NCI-H2107 treated with DMSO at 0.1 percent for 48 hours (cell line): Measurements from ENCODE around the gene AHCYL2.
"Not testable (repeated sequence)": the region's sequence is repeated elsewhere in the genome, so short reads cannot be mapped to it uniquely, and the experiment has no call there.

ENCODE experiments used
- DNase-seq: peaks from one replicate; lab custom pipeline; 2025; ENCODE audit not compliant: unreplicated experiment; lab: John Stamatoyannopoulos, UW

The AHCYL2 gene

DNA sequence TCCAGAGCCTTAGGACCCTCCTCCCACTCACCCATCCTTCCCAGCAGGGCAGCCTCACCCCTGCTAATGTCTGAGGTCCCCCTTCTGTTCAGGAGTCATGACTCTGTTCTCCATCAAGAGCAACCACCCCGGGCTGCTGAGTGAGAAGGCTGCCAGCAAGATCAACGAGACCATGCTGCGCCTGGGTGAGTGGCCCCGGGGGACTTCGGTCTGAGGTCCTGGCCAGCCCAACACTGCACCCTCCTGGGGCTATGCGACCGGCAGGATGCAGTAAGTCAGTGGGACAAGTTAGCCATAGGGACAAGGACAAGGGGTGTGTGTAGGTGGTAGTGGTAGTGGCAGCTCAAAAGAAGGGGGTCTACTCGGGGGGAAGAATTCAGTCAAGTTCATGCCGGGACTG is 16.2 kb upstream of the AHCYL2 start:
- DNase-seq = no peak

DNA sequence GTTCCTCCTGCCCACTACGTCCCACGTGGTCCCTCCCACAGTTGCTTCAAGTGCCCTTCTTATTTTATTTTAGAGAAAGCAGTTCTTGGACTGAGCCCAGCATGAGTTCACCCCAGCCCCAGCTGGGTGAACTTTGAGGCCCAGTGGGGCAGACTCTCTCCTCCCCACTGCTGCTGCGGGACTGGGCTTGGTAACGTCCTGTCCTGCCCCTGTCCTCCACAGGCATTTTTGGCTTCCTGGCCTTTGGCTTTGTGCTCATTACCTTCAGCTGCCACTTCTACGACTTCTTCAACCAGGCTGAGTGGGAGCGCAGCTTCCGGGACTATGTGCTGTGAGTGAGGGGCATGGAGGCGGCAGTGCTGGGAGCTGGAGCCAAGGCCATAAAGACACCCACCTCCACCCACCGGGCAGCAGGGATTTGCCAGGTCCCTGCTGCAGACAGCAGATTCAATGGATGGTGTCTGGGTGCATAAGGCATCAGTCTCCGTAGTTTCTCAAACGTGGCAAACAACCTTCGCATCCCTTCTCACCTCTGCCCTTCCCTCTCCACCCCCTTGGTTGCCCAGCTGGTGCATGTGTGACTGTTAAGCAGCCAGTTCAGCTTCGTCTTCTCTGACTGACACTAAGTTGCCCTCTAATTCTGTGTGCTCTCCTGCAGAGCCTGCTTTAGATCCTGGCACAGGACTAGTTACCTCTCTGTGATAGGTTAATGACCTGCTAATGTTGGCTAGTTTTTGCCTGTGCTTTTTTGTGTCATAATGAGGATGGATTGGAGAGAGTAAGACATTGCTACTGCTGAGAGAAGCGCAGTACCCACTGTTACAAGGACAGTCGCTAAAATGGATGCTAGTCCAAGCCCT is 15.5 kb upstream of the AHCYL2 start:
- no peak for DNase-seq

DNA sequence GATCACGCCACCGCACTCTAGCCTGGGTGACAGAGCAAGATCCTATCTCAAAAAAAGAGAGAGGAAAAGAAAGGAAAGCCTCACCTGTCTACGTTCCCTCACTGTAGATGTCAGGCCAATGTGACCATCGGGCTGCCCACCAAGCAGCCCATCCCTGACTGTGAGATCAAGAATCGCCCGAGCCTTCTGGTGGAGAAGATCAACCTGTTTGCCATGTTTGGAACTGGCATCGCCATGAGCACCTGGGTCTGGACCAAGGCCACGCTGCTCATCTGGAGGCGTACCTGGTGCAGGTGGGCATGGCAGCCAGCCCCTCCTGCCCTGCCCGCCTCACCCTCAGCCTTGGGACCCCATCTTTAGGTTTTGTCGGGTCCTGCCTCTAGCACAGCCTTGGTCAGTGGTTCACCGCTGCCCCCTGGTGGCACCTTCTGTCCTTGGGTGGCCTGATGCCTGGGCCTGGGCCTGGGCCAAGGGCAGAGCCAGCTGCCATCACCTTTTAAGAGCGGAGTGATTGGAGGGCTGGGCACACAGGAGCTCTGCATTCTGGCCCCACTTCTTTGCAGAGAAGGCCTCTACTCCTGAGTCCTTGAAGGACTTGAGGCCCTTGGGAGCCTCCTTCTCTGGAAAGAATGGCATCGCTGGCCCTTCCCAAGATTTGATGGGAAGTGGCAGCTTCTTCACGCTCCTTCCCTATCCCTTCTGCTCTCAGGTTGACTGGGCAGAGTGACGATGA is 14.4 kb upstream of the AHCYL2 start:
- peak; percentile 23 for DNase-seq

DNA sequence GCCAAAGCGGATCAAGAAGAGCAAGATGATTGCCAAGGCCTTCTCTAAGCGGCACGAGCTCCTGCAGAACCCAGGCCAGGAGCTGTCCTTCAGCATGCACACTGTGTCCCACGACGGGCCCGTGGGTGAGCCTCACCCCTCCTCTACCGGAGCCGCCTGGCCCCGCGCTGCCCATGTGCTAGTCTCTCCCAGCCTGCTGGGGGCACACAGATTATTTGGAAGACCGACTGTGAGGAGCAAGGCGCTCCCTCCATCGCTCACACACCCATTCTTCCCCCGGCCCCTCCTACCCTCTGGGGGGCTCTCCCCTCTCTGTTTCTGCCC is 13.9 kb upstream of the AHCYL2 start:
- DNase-seq = no peak

- no peak for DNase-seq
These were observed 12.7 kb upstream of the AHCYL2 start for GRCh38 chr7:129212126-129212525.

DNA sequence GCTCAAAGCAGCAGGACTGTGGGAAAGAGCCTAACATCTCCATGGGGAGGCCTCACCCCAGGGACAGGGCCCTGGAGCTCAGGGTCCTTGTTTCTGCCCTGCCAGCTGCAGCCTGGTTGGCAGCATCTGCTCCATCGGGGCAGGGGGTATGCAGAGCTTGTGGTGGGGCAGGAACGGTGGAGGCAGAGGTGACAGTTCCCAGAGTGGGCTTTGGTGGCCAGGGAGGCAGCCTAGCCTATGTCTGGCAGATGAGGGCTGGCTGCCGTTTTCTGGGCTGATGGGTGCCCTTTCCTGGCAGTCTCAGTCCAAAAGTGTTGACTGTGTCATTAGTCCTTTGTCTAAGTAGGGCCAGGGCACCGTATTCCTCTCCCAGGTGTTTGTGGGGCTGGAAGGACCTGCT is 12.2 kb upstream of the AHCYL2 start:
- no peak for DNase-seq

DNA sequence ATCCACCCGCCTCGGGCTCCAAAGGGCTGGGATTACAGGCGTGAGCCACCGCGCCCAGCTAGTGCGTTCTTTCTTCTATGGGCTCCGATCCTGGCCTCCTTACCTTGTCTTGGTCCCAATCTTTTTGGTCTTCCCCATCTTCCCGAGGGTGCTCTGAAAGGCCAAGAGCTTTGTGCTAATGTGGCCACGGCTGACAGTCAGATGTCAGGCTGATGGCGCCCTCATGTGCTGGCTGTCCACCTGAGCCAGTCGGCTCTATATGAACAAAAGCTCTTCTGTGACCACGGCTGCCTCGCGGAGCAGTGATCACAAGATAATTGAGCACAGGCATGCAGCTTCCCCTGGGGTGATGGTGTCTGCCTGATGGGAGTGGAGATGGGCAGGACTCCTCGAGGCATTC is 11.0 kb upstream of the AHCYL2 start:
- no peak for DNase-seq

- DNase-seq = not testable (repeated sequence)
These were observed 9.1 kb upstream of the AHCYL2 start for GRCh38 chr7:129215691-129216090.

DNA sequence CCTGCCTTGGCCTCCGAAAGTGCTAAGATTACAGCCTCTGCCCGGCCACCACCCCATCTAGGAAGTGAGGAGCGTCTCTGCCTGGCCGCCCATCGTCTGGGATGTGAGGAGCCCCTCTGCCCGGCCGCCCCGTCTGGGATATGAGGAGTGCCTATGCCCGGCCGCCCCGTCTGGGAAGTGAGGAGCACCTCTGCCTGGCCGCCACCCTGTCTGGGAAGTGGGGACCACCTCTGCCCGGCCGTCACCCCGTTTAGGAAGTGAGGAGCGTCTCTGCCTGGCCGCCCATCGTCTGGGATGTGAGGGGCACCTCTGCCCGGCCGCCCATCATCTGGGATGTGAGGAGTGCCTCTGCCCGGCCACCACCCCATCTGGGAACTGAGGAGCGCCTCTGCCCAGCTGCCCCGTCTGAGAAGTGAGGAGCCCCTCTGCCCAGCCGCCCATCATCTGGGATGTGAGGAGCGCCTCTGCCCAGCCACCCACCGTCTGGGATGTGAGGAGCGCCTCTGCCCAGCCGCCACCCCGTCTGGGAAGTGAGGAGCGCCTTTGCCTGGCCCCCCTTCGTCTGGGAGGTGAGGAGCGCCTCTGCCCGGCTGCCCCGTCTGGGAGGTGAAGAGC is 8.6 kb upstream of the AHCYL2 start:
- not testable (repeated sequence) for DNase-seq

GRCh38 chr7:129216821-129217416 is 7.9 kb upstream of the AHCYL2 start:
- not testable (repeated sequence) for DNase-seq

DNA sequence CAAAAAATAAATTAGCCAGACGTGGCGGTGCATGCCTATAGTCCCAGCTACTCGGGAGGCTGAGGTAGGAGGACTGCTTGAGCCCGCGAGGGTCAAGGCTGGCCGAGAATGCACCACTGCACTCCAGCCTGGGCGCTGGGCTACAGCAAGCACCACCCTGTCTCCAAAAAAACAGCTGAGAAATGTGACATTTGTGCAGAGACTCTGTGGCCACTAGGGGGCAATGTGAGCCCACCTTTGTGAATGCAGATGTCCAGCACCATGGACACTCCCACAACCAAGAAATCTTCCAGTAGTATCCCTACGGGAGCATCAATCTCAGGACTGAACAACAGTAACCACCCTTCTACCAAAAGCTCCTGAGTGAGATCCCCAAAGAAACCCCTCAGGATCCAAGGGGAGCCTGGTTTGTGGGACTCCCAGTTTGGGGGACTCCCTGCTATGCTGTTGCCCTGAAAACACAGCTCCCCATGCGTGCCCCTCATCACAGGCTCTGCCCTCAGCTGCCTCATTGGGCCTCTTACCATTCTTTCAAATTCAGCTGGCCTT is 6.2 kb upstream of the AHCYL2 start:
- DNase-seq = peak; percentile 85

- not testable (repeated sequence) for DNase-seq
These were observed 5.7 kb upstream of the AHCYL2 start for GRCh38 chr7:129219166-129219565.

DNA sequence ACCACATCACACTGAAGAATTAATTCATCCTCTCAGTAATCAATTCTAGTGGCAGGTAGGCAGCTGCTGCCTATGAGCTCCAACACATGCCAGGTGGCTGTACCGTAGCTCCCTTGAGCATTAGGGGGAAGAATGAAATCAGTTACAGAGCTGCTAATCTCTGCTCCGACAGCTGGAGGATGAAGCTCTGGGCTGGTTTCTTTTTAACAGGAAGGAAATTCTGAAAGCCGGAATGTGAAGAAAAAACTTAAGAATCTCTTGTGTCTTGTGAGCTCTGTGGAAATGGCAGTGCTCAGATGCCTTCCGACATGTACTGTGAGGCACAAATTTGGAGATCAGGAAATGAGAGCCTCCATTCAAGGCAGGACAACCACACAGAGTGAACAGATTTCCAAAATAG is 2.8 kb upstream of the AHCYL2 start:
- peak; percentile 71 for DNase-seq

GRCh38 chr7:129225206-129225930 is 538 bp downstream of the AHCYL2 start:
- DNase-seq = peak; percentile 68

GRCh38 chr7:129225931-129226572 is 1.2 kb downstream of the AHCYL2 start:
- DNase-seq = peak; percentile 68

GRCh38 chr7:129227646-129228578 is 3.1 kb downstream of the AHCYL2 start:
- DNase-seq = no peak

DNA sequence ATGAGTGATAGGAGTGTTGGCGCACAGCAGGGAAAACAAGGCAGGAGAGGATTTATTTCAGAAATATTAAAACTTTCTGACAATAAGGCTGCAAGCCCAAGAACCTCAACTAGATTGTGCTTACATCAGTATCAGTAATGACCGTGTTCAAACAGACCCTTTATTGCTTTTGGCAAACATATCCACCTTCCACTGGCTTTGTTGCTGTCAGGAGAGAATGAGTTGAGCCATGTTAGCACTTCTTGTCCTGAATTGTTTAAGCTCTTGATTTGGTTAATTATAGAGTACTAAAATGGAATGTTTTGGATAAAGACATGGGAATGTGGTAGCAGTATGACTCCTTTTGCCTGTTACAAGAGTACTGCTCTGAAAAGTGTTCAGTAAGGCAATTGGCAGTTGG is 3.8 kb downstream of the AHCYL2 start:
- DNase-seq = no peak

DNA sequence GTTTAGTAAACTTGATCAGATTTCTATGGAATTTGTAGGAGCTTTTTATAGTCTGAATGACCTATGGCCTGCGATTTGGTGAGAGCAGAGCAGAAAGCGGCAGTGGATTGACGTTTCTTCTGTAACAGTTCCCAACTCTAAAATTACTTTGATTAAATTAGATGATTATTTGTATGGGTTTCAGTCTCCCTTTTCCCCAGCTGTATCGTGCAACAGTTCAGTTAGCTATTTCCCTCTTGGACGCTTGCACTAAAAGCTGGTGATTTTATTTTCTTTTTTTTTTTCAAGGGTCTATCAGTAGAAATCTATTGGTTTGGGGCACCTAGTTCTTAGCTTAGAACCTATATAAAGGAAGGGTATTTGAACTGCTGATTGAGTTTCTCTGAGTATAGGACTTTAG is 6.8 kb downstream of the AHCYL2 start:
- DNase-seq = no peak

- no peak for DNase-seq
These were observed 13.7 kb downstream of the AHCYL2 start for GRCh38 chr7:129238546-129238945.
